H1 (cell line): Measurements from ENCODE around the gene INO80. TPM values are rescaled to one million over a fixed set of nuclear protein-coding genes. Genes with fewer than 3 reads are reported as not detected.
A peak's percentile ranks its signal among the peaks of the same experiment; 100 is the strongest.

Experiments used
- BRCA1 ChIP-seq: IDR thresholded peaks from 2 replicates; pipeline ENCODE4 v1.6.1; 2012; ENCODE audit warnings: low read depth, low read length, improper control_type of control experiment
- HDAC2 ChIP-seq, 2 experiments: fragments of 300-600 bp in 1 of 2; sonication (generic) in 1 of 2; IDR thresholded peaks; 2 replicates each; pipeline ENCODE4 v1.6.1; 2011 to 2012; ENCODE audit warnings: low read depth in 2 of 2, low read length in 2 of 2, mild to moderate bottlenecking in 2 of 2, moderate library complexity in 2 of 2, borderline replicate concordance in 1 of 2, inconsistent platforms in 1 of 2
- KDM1A ChIP-seq: fragments of 200-600, 300-600 bp; sonication (generic); IDR thresholded peaks from 2 replicates; pipeline ENCODE4 v1.7.1; 2016; ENCODE audit warnings: mild to moderate bottlenecking, low read length, borderline replicate concordance
- KDM4A ChIP-seq: IDR thresholded peaks from one replicate; pipeline ENCODE4 v1.7.1; 2012; ENCODE audit warnings: low read depth, mild to moderate bottlenecking, moderate library complexity, low read length, inconsistent platforms; ENCODE audit not compliant: severe bottlenecking
- MAFK ChIP-seq: IDR thresholded peaks from 2 replicates; pipeline ENCODE4 v1.6.1; 2012; ENCODE audit warnings: low read depth, mild to moderate bottlenecking, improper control_type of control experiment, low read length
- NANOG ChIP-seq: IDR thresholded peaks from 2 replicates; pipeline ENCODE4 v1.6.1; 2011; ENCODE audit warnings: low read length, low read depth, mild to moderate bottlenecking, inconsistent platforms; ENCODE audit not compliant: insufficient read depth, poor library complexity, severe bottlenecking
- NRF1 ChIP-seq: IDR thresholded peaks from 2 replicates; pipeline ENCODE4 v1.6.1; 2011; ENCODE audit warnings: mild to moderate bottlenecking, low read depth, low read length, improper control_type of control experiment
- RFX5 ChIP-seq: IDR thresholded peaks from 2 replicates; pipeline ENCODE4 v1.6.1; 2011; ENCODE audit warnings: low read depth, low read length, improper control_type of control experiment, borderline replicate concordance
- SP1 ChIP-seq: IDR thresholded peaks from 2 replicates; pipeline ENCODE4 v1.6.1; 2011; ENCODE audit warnings: low read depth, low read length
- TAF7 ChIP-seq: optimal IDR thresholded peaks from 2 replicates; pipeline ENCODE3; 2011; ENCODE audit warnings: low read depth, mild to moderate bottlenecking, inconsistent platforms, low read length, moderate library complexity, borderline replicate concordance
- YY1 ChIP-seq: IDR thresholded peaks from 2 replicates; pipeline ENCODE4 v1.6.1; 2011; ENCODE audit warnings: low read depth, mild to moderate bottlenecking, low read length
- polyA plus RNA-seq, 7 experiments: library from polyadenylated mRNA; depleted of rRNA in 3 of 7; stranded (reverse) in 5 of 7; unstranded in 2 of 7; fragments of >200 nt in 5 of 7; fragments of 200-250 nt in 2 of 7; gene quantifications; 1 replicate in 5 of 7; 2 replicates in 1 of 7; 4 replicates in 1 of 7; pipeline versions ENCODE4 v1.2.1 to v1.2.3, GENCODE V29; 2011 to 2013; ENCODE audit warnings: missing spikeins in 2 of 7, mixed read lengths in 2 of 7
- total RNA-seq: library from RNA; stranded (reverse); fragmentation: NEBNext Ultra II Directional; extraction: Animal tissue kit (Norgen Biotek cat#: 25700); gene quantifications from 2 replicates; pipeline ENCODE4 v1.2.1, GENCODE V29; 2021
- TF ChIP-seq, protein P1 (sequence below): fragments of 300-600 bp; sonication (generic); IDR thresholded peaks from 2 replicates; pipeline ENCODE4 v1.7.1; 2012; ENCODE audit warnings: low read length, moderate library complexity, mild to moderate bottlenecking, inconsistent platforms; ENCODE audit not compliant: insufficient replicate concordance

Gene INO80
- total and polyA plus RNA-seq, 2 of the 8 experiments (the other 6 are each of a cell fraction or from before 2014, with no cell fraction given): 4.3 to 24.5 TPM

DNA sequence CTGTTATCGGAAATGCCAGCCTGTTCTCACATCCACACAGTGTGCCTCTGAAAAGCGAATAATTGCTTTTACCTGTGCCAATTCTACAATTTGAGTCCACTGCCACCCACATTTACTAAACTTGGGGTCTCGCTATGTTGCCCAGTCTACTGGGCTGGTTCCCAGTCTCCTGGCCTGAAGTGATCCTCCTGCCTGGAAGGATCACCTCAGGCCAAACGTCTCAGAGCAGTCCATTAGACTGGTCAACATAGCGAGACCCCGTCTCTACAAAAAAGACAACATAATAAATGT lies 827 bp upstream of the INO80 start (continued):
- TF ChIP-seq, protein P1, sequence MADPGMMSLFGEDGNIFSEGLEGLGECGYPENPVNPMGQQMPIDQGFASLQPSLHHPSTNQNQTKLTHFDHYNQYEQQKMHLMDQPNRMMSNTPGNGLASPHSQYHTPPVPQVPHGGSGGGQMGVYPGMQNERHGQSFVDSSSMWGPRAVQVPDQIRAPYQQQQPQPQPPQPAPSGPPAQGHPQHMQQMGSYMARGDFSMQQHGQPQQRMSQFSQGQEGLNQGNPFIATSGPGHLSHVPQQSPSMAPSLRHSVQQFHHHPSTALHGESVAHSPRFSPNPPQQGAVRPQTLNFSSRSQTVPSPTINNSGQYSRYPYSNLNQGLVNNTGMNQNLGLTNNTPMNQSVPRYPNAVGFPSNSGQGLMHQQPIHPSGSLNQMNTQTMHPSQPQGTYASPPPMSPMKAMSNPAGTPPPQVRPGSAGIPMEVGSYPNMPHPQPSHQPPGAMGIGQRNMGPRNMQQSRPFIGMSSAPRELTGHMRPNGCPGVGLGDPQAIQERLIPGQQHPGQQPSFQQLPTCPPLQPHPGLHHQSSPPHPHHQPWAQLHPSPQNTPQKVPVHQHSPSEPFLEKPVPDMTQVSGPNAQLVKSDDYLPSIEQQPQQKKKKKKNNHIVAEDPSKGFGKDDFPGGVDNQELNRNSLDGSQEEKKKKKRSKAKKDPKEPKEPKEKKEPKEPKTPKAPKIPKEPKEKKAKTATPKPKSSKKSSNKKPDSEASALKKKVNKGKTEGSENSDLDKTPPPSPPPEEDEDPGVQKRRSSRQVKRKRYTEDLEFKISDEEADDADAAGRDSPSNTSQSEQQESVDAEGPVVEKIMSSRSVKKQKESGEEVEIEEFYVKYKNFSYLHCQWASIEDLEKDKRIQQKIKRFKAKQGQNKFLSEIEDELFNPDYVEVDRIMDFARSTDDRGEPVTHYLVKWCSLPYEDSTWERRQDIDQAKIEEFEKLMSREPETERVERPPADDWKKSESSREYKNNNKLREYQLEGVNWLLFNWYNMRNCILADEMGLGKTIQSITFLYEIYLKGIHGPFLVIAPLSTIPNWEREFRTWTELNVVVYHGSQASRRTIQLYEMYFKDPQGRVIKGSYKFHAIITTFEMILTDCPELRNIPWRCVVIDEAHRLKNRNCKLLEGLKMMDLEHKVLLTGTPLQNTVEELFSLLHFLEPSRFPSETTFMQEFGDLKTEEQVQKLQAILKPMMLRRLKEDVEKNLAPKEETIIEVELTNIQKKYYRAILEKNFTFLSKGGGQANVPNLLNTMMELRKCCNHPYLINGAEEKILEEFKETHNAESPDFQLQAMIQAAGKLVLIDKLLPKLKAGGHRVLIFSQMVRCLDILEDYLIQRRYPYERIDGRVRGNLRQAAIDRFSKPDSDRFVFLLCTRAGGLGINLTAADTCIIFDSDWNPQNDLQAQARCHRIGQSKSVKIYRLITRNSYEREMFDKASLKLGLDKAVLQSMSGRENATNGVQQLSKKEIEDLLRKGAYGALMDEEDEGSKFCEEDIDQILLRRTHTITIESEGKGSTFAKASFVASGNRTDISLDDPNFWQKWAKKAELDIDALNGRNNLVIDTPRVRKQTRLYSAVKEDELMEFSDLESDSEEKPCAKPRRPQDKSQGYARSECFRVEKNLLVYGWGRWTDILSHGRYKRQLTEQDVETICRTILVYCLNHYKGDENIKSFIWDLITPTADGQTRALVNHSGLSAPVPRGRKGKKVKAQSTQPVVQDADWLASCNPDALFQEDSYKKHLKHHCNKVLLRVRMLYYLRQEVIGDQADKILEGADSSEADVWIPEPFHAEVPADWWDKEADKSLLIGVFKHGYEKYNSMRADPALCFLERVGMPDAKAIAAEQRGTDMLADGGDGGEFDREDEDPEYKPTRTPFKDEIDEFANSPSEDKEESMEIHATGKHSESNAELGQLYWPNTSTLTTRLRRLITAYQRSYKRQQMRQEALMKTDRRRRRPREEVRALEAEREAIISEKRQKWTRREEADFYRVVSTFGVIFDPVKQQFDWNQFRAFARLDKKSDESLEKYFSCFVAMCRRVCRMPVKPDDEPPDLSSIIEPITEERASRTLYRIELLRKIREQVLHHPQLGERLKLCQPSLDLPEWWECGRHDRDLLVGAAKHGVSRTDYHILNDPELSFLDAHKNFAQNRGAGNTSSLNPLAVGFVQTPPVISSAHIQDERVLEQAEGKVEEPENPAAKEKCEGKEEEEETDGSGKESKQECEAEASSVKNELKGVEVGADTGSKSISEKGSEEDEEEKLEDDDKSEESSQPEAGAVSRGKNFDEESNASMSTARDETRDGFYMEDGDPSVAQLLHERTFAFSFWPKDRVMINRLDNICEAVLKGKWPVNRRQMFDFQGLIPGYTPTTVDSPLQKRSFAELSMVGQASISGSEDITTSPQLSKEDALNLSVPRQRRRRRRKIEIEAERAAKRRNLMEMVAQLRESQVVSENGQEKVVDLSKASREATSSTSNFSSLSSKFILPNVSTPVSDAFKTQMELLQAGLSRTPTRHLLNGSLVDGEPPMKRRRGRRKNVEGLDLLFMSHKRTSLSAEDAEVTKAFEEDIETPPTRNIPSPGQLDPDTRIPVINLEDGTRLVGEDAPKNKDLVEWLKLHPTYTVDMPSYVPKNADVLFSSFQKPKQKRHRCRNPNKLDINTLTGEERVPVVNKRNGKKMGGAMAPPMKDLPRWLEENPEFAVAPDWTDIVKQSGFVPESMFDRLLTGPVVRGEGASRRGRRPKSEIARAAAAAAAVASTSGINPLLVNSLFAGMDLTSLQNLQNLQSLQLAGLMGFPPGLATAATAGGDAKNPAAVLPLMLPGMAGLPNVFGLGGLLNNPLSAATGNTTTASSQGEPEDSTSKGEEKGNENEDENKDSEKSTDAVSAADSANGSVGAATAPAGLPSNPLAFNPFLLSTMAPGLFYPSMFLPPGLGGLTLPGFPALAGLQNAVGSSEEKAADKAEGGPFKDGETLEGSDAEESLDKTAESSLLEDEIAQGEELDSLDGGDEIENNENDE: no peak
- no peak for TF ChIP-seq SP1
- TF ChIP-seq KDM4A: no peak
- no peak for TF ChIP-seq MAFK
- no peak for TF ChIP-seq NRF1
- peak; percentile 85; the same call in 1 of the 2 replicates for TF ChIP-seq KDM1A
- no peak for TF ChIP-seq YY1
- TF ChIP-seq NANOG: no peak
- TF ChIP-seq HDAC2 (IDR thresholded peaks at IDR 0.05; ENCODE audit: borderline replicate concordance in 1 of 2, low read depth in 2 of 2, low read length in 2 of 2): 0 out of 4 replicates have a peak, but pooled peaks of 1 of the 2 experiments have one; percentile 28
- no peak for TF ChIP-seq RFX5
- no peak for TF ChIP-seq TAF7
- TF ChIP-seq BRCA1: no peak
